NB4 (cell line): ENCODE results near the gene PLEKHG4.

Source experiments
- CTCF ChIP-seq: IDR thresholded peaks from one replicate; pipeline ENCODE4 v1.5.1; 2012; ENCODE audit warnings: low read depth, low read length
- MAX ChIP-seq: IDR thresholded peaks from 2 replicates; pipeline ENCODE4 v1.6.1; 2011; ENCODE audit warnings: low read depth, low read length
- POLR2A ChIP-seq: IDR thresholded peaks from 2 replicates; pipeline ENCODE4 v1.6.1; 2011; ENCODE audit warnings: mild to moderate bottlenecking; ENCODE audit not compliant: insufficient read length; ENCODE audit errors: extremely low read depth

GRCh38 chr16:67263201-67263600 lies 16.1 kb upstream of the PLEKHG4 start:
- TF ChIP-seq MAX = no peak
- no peak for TF ChIP-seq CTCF
- TF ChIP-seq POLR2A = no peak
